Esophagus muscularis mucosa (tissue), 4 donors: ENCODE results near the gene FAM25G. TPM values are rescaled to one million over a fixed set of nuclear protein-coding genes. Genes with fewer than 3 reads are reported as not detected.

Experiments
- DNase-seq: peaks from one replicate; pipeline ENCODE4 v3.0.0-alpha.2; 2017; ENCODE audit errors: extremely low spot score
- H3K27ac ChIP-seq, 4 donors: fragments of 200-600 bp; sonication (generic); replicated peaks in 1 of 4; 1 replicate in 3 of 4; 2 replicates in 1 of 4; pipeline ENCODE4 v1.5.1; 2016 to 2019; ENCODE audit warnings: mild to moderate bottlenecking in 1 of 4
- H3K27me3 ChIP-seq, 4 donors: fragments of 200-600 bp; sonication (generic); one replicate each; pipeline versions ENCODE4 v1.5.1 to v1.6.0; 2016 to 2019
- H3K36me3 ChIP-seq, 4 donors: fragments of 200-600 bp; sonication (generic); one replicate each; pipeline ENCODE4 v1.5.1; 2016 to 2019
- H3K4me1 ChIP-seq, 4 donors: fragments of 200-600 bp; sonication (generic); one replicate each; pipeline ENCODE4 v1.5.1; 2016 to 2019
- H3K4me3 ChIP-seq, 4 donors: fragments of 200-600 bp; sonication (generic); 1 replicate in 2 of 4; 2 replicates in 2 of 4; pipeline ENCODE4 v1.5.1; 2016 to 2019; ENCODE audit warnings: mild to moderate bottlenecking in 4 of 4, moderate library complexity in 1 of 4
- H3K9me3 ChIP-seq, 4 donors: fragments of 200-600 bp; sonication (generic); 1 replicate in 3 of 4; 2 replicates in 1 of 4; pipeline ENCODE4 v1.5.1; 2016 to 2019
- CTCF ChIP-seq, 3 experiments: fragments of 200-600 bp in 2 of 3; fragments of 450-650 bp in 1 of 3; sonication (generic) in 2 of 3; IDR thresholded peaks; one replicate each; pipeline ENCODE4 v1.5.1; 2017 to 2019; ENCODE audit warnings: antibody characterized with exemption in 3 of 3, mild to moderate bottlenecking in 2 of 3, moderate library complexity in 1 of 3
- EP300 ChIP-seq: sonication (generic); formaldehyde crosslinking; IDR thresholded peaks from one replicate; pipeline ENCODE4 v1.6.1; 2017; ENCODE audit warnings: antibody characterized with exemption
- POLR2A ChIP-seq: fragments of 450-650 bp; IDR thresholded peaks from one replicate; pipeline ENCODE4 v1.6.1; 2017; ENCODE audit warnings: antibody characterized with exemption, moderate library complexity, mild to moderate bottlenecking, low read depth
- POLR2AphosphoS5 ChIP-seq, 2 donors: sonication (generic); formaldehyde crosslinking; IDR thresholded peaks; one replicate each; pipeline ENCODE4 v1.6.1; 2017; ENCODE audit warnings: antibody characterized with exemption in 2 of 2
- WGBS: methylation state at CpG from one replicate; pipeline ENCODE4 v1.1.5; 2018; 5-methylcytosine and 5-hydroxymethylcytosine counted together
- intact Hi-C: fragments of 100-400 bp; cut with DNase I; formaldehyde crosslinking; loops from one replicate; pipeline ENCODE4 v1.15.1; 2023
- total RNA-seq, 4 donors: library from RNA; depleted of rRNA; stranded (reverse); fragments of >200 nt; gene quantifications; one replicate each; pipeline versions ENCODE4 v1.1.0 to v1.2.1, GENCODE V29; 2016

The FAM25G gene
- total RNA-seq, 4 donors from 2014 or later: not detected

GRCh38 chr10:47447705-47448104 is 43.8 kb downstream of the FAM25G start:
- no peak for DNase-seq
- WGBS: 79% methylated on average over 3 of the region's 3 CpGs
- Histone ChIP-seq H3K4me3 (no peak overlapping the region), H3K4me1 (no peaks in the 10 kb centered on the region), H3K27me3 (no peaks in the 10 kb centered on the region), H3K27ac (no peak overlapping the region), H3K9me3 (peaks cover 0 to 31% (median 16%) of the 10 kb centered on the region in 4 donors), H3K36me3 (no peaks in the 10 kb centered on the region)
- intact Hi-C loops: no loop called here
- no peak for TF ChIP-seq POLR2AphosphoS5 (IDR thresholded peaks at IDR 0.05)

GRCh38 chr10:47447209-47447608 is 44.3 kb downstream of the FAM25G start:
- H3K27me3 ChIP-seq: peaks cover 0 to 3% (median 0%) of the 10 kb centered on the region in 4 donors
- peaks cover 0 to 31% (median 16%) of the 10 kb centered on the region in 4 donors for H3K9me3 ChIP-seq
- WGBS: no CpG with 5 or more reads among the region's 4 CpGs
- no peak overlapping the region for H3K4me3 ChIP-seq
- no peaks in the 10 kb centered on the region for H3K4me1 ChIP-seq
- intact Hi-C loops: no loop called here
- DNase-seq: no peak
- no peak for TF ChIP-seq CTCF (IDR thresholded peaks at IDR 0.05)
- no peak for TF ChIP-seq POLR2A
- TF ChIP-seq EP300: no peak
- TF ChIP-seq POLR2AphosphoS5 (IDR thresholded peaks at IDR 0.05): no peak
- H3K27ac ChIP-seq: no peak overlapping the region
- H3K36me3 ChIP-seq: no peaks in the 10 kb centered on the region

GRCh38 chr10:47445720-47446119 is 45.8 kb downstream of the FAM25G start:
- WGBS: 89% methylated on average over 1 of the region's 1 CpG
- Histone ChIP-seq H3K27ac (no peak overlapping the region), H3K4me3 (no peak overlapping the region), H3K27me3 (peaks cover 0 to 9% (median 0%) of the 10 kb centered on the region in 4 donors), H3K9me3 (peaks cover 0 to 31% (median 16%) of the 10 kb centered on the region in 4 donors), H3K4me1 (no peaks in the 10 kb centered on the region), H3K36me3 (no peaks in the 10 kb centered on the region)
- intact Hi-C loops: no loop called here
- no peak for DNase-seq
- TF ChIP-seq CTCF (IDR thresholded peaks at IDR 0.05): no peak
- TF ChIP-seq POLR2A: no peak
- no peak for TF ChIP-seq EP300
- no peak for TF ChIP-seq POLR2AphosphoS5 (IDR thresholded peaks at IDR 0.05)

DNA sequence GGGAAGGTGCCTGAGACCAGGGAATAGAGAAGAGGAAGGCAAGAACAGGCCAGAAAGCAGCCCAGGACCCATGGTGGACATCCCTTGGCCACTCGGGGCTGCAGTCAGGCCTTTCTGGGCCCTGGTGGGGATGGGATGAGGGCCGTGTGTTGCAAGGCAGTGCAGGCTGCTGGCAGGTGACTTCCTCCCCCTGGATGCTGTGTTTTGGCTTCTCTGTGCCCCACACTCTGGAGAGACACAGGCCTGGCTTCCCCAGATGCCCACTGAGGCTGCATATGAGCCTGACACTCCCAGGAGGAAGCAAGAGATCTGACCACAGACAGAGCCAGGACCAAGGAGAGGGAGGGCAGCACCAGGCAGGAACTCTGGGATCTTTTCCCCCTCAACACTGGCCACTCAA is 47.5 kb downstream of the FAM25G start:
- DNase-seq: no peak
- Histone ChIP-seq H3K9me3 (peaks cover 0 to 31% (median 16%) of the 10 kb centered on the region in 4 donors), H3K27me3 (peaks cover 0 to 18% (median 0%) of the 10 kb centered on the region in 4 donors), H3K4me1 (no peaks in the 10 kb centered on the region), H3K27ac (no peak overlapping the region), H3K36me3 (no peaks in the 10 kb centered on the region), H3K4me3 (no peak overlapping the region)
- TF ChIP-seq EP300 (no peak), POLR2AphosphoS5 (IDR thresholded peaks at IDR 0.05) (no peak), POLR2A (no peak), CTCF (IDR thresholded peaks at IDR 0.05) (no peak)
- intact Hi-C loops: no loop called here
- WGBS: 80% methylated on average over 1 of the region's 2 CpGs

DNA sequence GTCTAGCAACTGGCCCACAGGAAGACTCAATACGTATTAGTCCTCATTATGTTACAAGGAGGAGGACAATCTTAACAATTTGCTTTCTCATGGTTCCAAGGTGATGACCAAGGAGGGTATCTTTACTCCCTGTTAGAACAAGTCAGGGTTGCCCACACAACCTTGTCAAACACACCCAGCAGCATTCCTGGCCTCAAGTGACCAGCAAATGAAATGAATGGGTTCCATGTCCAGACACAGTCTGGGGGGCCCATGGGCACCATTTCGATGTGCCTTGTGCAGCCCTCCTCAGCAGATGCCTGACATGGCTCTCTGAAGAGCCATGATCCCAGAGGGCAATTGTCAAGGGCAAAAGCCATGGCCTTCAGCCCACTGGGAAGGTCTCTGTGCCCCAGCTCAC is 48.4 kb downstream of the FAM25G start:
- TF ChIP-seq CTCF (IDR thresholded peaks at IDR 0.05) (no peak), POLR2A (no peak), EP300 (no peak), POLR2AphosphoS5 (IDR thresholded peaks at IDR 0.05) (no peak)
- H3K4me1 ChIP-seq: no peaks in the 10 kb centered on the region
- WGBS: no CpG with 5 or more reads among the region's 2 CpGs
- DNase-seq: no peak
- H3K27me3 ChIP-seq: peaks cover 0 to 18% (median 0%) of the 10 kb centered on the region in 4 donors
- H3K4me3 ChIP-seq: no peak overlapping the region
- H3K9me3 ChIP-seq: peaks cover 0 to 31% (median 17%) of the 10 kb centered on the region in 4 donors
- no peak overlapping the region for H3K27ac ChIP-seq
- no peaks in the 10 kb centered on the region for H3K36me3 ChIP-seq
- intact Hi-C loops: no loop called here
